ENCODE results near the gene CREB3L2.
"Not testable (repeated sequence)": the region's sequence is repeated elsewhere in the genome, so short reads cannot be mapped to it uniquely, and the experiment has no call there.

DNA sequence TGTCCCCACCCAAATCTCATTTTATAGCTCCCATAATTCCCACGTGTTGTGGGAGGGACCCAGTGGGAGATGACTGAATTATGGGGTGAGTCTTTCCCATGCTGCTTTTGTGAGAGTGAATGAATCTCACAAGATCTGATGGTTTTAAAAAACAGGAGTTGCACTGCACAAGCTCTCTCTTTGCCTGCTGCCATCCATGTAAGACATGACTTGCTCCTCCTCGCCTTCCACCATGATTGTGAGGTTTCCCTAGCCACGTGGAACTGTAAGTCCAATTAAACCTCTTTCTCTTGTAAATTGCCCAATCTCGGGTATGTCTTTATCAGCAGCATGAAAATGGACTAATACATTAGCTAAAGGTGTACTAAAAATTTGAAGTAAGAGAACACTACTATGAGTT, 95.2 kb downstream of the CREB3L2 start:
- TF ChIP-seq EP300 (IDR thresholded peaks at IDR 0.05; ENCODE audit: low read depth): not testable (repeated sequence)
- TF ChIP-seq, protein P1, sequence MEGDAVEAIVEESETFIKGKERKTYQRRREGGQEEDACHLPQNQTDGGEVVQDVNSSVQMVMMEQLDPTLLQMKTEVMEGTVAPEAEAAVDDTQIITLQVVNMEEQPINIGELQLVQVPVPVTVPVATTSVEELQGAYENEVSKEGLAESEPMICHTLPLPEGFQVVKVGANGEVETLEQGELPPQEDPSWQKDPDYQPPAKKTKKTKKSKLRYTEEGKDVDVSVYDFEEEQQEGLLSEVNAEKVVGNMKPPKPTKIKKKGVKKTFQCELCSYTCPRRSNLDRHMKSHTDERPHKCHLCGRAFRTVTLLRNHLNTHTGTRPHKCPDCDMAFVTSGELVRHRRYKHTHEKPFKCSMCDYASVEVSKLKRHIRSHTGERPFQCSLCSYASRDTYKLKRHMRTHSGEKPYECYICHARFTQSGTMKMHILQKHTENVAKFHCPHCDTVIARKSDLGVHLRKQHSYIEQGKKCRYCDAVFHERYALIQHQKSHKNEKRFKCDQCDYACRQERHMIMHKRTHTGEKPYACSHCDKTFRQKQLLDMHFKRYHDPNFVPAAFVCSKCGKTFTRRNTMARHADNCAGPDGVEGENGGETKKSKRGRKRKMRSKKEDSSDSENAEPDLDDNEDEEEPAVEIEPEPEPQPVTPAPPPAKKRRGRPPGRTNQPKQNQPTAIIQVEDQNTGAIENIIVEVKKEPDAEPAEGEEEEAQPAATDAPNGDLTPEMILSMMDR (IDR thresholded peaks at IDR 0.05): not testable (repeated sequence)
